ENCODE measurements around the gene RRAS2. TPM values are rescaled to one million over a fixed set of nuclear protein-coding genes. Genes with fewer than 3 reads are reported as not detected.

RRAS2 gene
- total RNA-seq, 4 donors from 2014 or later = 40.7 to 75.4 (median 58.0) TPM

DNA sequence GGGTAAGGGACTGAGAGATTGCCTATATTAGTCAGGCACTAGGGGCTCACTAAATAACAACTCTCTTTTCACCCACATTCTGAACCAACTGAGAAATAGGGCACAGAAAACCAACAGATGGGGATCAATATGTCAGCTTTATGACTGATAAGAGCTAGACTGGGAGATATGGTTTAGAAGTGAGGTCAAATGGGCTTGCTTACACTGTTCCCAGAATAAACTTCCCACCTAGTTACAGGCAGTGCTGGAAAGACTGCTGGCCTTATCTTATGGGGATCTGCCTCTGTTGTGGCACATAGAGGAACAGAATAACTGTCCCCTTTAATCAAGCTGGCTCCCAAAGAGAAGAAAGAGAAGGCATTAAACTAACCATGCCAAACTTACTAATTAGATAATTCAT lies 10.6 kb upstream of the RRAS2 start:
- no peak for DNase-seq (ENCODE audit: extremely low spot score)
- Histone ChIP-seq H3K4me1 (peaks cover 8 to 18% (median 10%) of the 10 kb centered on the region in 4 donors), H3K27me3 (no peaks in the 10 kb centered on the region), H3K27ac (replicated peaks in 1 of 4) (no peak overlapping the region), H3K36me3 (no peaks in the 10 kb centered on the region), H3K9me3 (no peaks in the 10 kb centered on the region), H3K4me3 (no peak overlapping the region)
- TF ChIP-seq, protein P1, sequence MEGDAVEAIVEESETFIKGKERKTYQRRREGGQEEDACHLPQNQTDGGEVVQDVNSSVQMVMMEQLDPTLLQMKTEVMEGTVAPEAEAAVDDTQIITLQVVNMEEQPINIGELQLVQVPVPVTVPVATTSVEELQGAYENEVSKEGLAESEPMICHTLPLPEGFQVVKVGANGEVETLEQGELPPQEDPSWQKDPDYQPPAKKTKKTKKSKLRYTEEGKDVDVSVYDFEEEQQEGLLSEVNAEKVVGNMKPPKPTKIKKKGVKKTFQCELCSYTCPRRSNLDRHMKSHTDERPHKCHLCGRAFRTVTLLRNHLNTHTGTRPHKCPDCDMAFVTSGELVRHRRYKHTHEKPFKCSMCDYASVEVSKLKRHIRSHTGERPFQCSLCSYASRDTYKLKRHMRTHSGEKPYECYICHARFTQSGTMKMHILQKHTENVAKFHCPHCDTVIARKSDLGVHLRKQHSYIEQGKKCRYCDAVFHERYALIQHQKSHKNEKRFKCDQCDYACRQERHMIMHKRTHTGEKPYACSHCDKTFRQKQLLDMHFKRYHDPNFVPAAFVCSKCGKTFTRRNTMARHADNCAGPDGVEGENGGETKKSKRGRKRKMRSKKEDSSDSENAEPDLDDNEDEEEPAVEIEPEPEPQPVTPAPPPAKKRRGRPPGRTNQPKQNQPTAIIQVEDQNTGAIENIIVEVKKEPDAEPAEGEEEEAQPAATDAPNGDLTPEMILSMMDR (IDR thresholded peaks at IDR 0.05) = no peak
- TF ChIP-seq POLR2A (IDR thresholded peaks at IDR 0.05; ENCODE audit: low read depth) = no peak
- no peak for TF ChIP-seq POLR2AphosphoS5 (IDR thresholded peaks at IDR 0.05)
- intact Hi-C loops (cut with DNase I) = no loop called here

DNA sequence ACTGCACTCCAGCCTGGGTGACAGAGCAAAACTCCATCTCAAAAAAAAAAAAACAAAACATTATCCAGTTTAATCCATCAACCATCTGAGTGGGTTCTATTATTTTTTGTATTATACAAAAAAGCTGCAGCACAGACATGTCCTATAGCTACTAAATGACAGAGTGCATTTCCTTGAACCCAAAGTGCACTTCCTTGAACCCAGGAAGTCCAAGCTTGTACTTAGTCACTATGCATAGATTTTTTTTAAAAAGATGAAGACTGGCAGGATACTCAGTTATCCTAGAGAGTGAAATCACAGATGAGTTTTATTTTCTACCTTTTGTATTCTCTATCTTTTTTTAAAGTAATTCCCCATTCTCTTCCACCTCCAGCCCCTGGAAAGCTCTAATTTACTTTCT lies 8.0 kb upstream of the RRAS2 start:
- H3K27me3 ChIP-seq = no peaks in the 10 kb centered on the region
- TF ChIP-seq, protein P1 (IDR thresholded peaks at IDR 0.05) = no peak
- TF ChIP-seq POLR2A (IDR thresholded peaks at IDR 0.05; ENCODE audit: low read depth) (no peak), EP300 (IDR thresholded peaks at IDR 0.05) (no peak), POLR2AphosphoS5 (IDR thresholded peaks at IDR 0.05) (no peak)
- H3K27ac ChIP-seq (replicated peaks in 1 of 4) = no peak overlapping the region
- H3K4me1 ChIP-seq = peaks cover 0 to 12% (median 0%) of the 10 kb centered on the region in 4 donors
- no peaks in the 10 kb centered on the region for H3K36me3 ChIP-seq
- intact Hi-C loops (cut with DNase I) = no loop called here
- DNase-seq (ENCODE audit: extremely low spot score) = no peak
- no peaks in the 10 kb centered on the region for H3K9me3 ChIP-seq
- no peak overlapping the region for H3K4me3 ChIP-seq

DNA sequence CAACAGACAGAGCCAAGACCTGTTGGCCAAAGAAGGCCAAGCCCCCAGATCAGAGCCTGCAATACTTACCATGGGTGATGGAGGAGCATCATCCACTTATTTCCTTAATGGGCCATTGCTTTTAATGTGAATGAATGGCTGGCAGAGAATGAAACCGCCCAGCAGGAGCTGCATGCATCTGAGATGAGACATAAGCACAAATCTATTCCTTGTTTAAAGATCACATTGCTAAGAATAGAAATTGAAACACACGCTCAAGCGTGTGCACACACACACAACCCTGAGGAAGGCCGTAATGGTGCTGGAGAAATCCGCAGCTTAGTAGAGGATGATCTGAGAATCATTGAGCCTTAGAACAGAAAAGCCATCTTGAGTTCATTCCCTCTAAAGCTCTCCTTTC lies 5.3 kb upstream of the RRAS2 start:
- 84% methylated on average over 5 of the region's 5 CpGs for WGBS
- peak overlapping the region in 2 of 4 donors; percentile 42 to 54 for H3K27ac ChIP-seq (replicated peaks in 1 of 4)

DNA sequence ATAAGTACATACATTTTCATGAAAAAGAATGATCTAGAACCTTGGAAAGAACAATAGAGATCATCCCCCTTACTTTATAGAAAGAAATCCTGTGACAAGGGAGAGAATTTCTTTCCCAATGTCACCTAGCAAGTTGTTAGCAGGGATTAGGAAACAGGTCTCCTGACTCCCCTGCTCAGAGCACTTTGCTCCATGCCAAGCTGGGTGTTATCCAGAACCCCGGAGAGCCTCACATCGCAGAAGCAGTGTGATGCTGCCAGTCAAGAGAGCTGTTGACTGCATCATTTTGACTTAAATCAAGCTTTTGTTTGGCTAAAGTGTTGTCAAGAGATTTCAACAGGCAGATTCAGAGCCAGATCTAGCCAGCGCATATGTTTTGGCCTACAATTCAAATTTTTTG lies 3.6 kb upstream of the RRAS2 start:
- Histone ChIP-seq H3K36me3 (no peaks in the 10 kb centered on the region), H3K4me3 (no peak overlapping the region), H3K9me3 (no peaks in the 10 kb centered on the region), H3K27ac (replicated peaks in 1 of 4) (no peak overlapping the region), H3K27me3 (no peaks in the 10 kb centered on the region), H3K4me1 (peaks cover 2 to 16% (median 12%) of the 10 kb centered on the region in 4 donors)
- intact Hi-C loops (cut with DNase I) = no loop called here
- 74% methylated on average over 3 of the region's 3 CpGs for WGBS
- DNase-seq (ENCODE audit: extremely low spot score) = no peak
- TF ChIP-seq POLR2AphosphoS5 (IDR thresholded peaks at IDR 0.05) (no peak), EP300 (IDR thresholded peaks at IDR 0.05) (no peak), POLR2A (IDR thresholded peaks at IDR 0.05; ENCODE audit: low read depth) (no peak)
- TF ChIP-seq, protein P1 (IDR thresholded peaks at IDR 0.05) = no peak

More for the DNA sequence above, 5.3 kb upstream of the RRAS2 start:
- no peak overlapping the region for H3K4me3 ChIP-seq
- H3K27me3 ChIP-seq = no peaks in the 10 kb centered on the region
- no peaks in the 10 kb centered on the region for H3K9me3 ChIP-seq
- no peak for TF ChIP-seq EP300 (IDR thresholded peaks at IDR 0.05)
- no peak for TF ChIP-seq POLR2AphosphoS5 (IDR thresholded peaks at IDR 0.05)
- TF ChIP-seq POLR2A (IDR thresholded peaks at IDR 0.05; ENCODE audit: low read depth) = no peak
- no peaks in the 10 kb centered on the region for H3K36me3 ChIP-seq
- intact Hi-C loops (cut with DNase I) = no loop called here
- DNase-seq (ENCODE audit: extremely low spot score) = no peak
- peaks cover 0 to 12% (median 4%) of the 10 kb centered on the region in 4 donors for H3K4me1 ChIP-seq

DNA sequence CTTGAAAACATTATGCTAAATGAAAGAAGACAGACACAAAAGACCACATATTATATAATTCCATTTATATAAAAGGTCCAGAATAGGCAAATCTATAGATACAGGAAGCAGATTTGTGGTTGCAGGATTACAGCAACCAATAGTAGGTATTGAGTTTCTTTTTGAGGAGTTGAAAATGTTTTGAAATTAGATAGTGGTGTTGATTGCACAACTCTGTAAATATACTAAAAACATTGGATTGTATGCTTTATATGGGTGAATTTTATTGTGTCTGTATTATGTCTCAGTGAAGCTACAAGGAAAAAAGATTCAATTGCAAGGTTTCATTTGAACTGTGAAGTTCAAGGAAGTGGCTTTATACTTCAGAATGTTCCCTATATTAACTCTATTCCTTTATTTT lies 3.0 kb upstream of the RRAS2 start:
- H3K27ac ChIP-seq (replicated peaks in 1 of 4) = no peak overlapping the region
- TF ChIP-seq EP300 (IDR thresholded peaks at IDR 0.05) = no peak
- TF ChIP-seq POLR2A (IDR thresholded peaks at IDR 0.05; ENCODE audit: low read depth) = no peak
- TF ChIP-seq, protein P1 (IDR thresholded peaks at IDR 0.05) = no peak
- TF ChIP-seq POLR2AphosphoS5 (IDR thresholded peaks at IDR 0.05) = no peak
- peaks cover 8 to 22% (median 19%) of the 10 kb centered on the region in 4 donors for H3K4me1 ChIP-seq
- H3K36me3 ChIP-seq = no peaks in the 10 kb centered on the region
- intact Hi-C loops (cut with DNase I) = no loop called here
- H3K4me3 ChIP-seq = no peak overlapping the region
- no peaks in the 10 kb centered on the region for H3K27me3 ChIP-seq
- no peak for DNase-seq (ENCODE audit: extremely low spot score)
- no peaks in the 10 kb centered on the region for H3K9me3 ChIP-seq

All from esophagus muscularis mucosa (tissue), 4 donors.